Lower leg skin (tissue), 3 donors: ENCODE data around the gene SHISA8.

Source experiments
- CTCF ChIP-seq, 3 donors: fragments of 450-650 bp; IDR thresholded peaks; one replicate each; pipeline ENCODE4 v1.5.1; 2016; ENCODE audit warnings: antibody characterized with exemption in 3 of 3, mild to moderate bottlenecking in 3 of 3, moderate library complexity in 2 of 3
- POLR2A ChIP-seq, 2 donors: fragments of 450-650 bp; IDR thresholded peaks; one replicate each; pipeline ENCODE4 v1.6.1; 2016 to 2017; ENCODE audit warnings: antibody characterized with exemption in 2 of 2, mild to moderate bottlenecking in 1 of 2, moderate library complexity in 1 of 2

- no peak for TF ChIP-seq CTCF (IDR thresholded peaks at IDR 0.05)
- TF ChIP-seq POLR2A (IDR thresholded peaks at IDR 0.05): no peak
Observed at GRCh38 chr22:41913842-41914534, 886 bp downstream of the SHISA8 start.
